GM21447 (cell line): Measurements from ENCODE around the gene EPS8L1.
"Not testable (repeated sequence)": the region's sequence is repeated elsewhere in the genome, so short reads cannot be mapped to it uniquely, and the experiment has no call there.

Source experiments
- ATAC-seq: cut with Tn5 transposase; IDR thresholded peaks from one replicate; pipeline ENCODE4 v1.9.1; 2021; ENCODE audit not compliant: unreplicated experiment

EPS8L1 gene

GRCh38 chr19:55075371-55075998 lies at the start of gene EPS8L1:
Gene EPS8L1 (plus strand): TSS chr19:55075869. CDS start chr19:55076445, 576 bp downstream.
- no peak for ATAC-seq

DNA sequence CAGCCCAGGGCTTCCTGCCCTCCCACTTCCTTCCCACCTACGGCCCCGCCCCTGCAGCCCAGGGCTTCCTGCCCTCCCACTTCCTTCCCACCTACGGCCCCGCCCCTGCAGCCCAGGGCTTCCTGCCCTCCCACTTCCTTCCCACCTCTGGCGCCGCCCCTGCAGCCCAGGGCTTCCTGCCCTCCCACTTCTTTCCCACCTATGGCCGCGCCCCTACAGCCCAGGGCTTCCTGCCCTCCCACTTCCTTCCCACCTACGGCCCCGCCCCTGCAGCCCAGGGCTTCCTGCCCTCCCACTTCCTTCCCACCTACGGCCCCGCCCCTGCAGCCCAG lies 48.6 kb upstream of the EPS8L1 start:
- not testable (repeated sequence) for ATAC-seq

DNA sequence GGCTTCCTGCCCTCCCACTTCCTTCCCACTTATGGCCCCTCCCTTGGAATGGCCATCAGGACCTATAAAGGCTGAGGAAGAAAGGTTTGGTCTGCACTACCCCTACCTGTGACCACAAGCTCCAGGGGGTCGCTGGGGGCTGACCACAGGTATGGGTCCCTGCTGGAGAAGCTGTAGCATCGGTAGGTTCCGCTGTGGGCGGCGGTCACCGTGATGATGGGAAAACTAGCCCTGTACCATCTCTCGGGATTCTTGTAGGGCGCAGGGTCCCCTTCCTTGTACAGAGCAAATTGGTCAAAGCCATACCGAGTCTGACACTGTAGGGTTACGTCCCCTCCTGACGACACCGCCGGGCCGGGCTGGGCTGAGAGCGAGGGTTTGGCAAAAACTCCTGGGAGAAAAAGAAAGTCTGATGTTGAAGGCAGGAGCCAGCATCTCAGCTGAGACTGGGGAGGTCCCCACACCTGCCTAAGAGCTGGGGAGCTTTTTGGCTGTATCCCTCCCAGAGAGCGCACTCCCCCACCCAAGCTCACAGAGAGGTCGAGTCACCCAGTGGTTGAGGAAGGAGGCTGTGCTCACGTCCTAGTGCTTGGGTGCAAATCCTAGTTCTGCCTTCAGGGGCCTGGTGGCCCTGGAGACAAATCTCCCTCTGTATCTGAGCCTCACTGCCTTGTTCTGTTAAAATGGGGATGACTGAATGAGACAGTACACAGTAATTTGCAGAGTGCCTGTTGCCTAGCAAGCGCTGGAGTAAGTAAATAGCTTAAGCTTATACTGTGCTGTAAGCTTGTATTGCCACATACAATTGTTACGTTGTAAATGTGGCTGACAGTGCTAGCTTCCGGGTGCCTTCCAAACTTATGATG lies 48.0 kb upstream of the EPS8L1 start:
- no peak for ATAC-seq

GRCh38 chr19:55028757-55029156 lies 46.9 kb upstream of the EPS8L1 start:
- ATAC-seq, result no peak

GRCh38 chr19:55031178-55031577 lies 44.5 kb upstream of the EPS8L1 start:
- ATAC-seq, result no peak

- no peak for ATAC-seq
These were observed 43.4 kb upstream of the EPS8L1 start for GRCh38 chr19:55032170-55032800.

DNA sequence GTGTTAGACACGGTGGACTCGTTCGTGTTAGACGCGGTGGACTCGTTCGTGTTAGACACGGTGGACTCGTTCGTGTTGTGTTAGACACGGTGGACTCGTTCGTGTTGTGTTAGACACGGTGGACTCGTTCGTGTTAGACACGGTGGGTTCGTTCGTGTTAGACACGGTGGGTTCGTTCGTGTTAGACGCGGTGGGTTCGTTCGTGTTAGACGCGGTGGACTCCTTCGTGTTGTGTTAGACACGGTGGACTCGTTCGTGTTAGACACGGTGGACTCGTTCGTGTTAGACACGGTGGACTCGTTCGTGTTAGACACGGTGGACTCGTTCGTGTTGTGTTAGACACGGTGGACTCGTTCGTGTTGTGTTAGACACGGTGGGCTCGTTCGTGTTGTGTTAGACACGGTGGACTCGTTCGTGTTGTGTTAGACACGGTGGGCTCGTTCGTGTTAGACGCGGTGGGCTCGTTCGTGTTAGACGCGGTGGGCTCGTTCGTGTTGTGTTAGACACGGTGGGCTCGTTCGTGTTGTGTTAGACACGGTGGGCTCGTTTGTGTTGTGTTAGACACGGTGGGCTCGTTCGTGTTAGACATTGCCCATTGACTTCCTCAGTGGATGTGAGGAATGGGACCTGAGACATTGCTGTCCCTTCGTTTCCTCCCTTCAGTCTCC lies 42.6 kb upstream of the EPS8L1 start:
- not testable (repeated sequence) for ATAC-seq

DNA sequence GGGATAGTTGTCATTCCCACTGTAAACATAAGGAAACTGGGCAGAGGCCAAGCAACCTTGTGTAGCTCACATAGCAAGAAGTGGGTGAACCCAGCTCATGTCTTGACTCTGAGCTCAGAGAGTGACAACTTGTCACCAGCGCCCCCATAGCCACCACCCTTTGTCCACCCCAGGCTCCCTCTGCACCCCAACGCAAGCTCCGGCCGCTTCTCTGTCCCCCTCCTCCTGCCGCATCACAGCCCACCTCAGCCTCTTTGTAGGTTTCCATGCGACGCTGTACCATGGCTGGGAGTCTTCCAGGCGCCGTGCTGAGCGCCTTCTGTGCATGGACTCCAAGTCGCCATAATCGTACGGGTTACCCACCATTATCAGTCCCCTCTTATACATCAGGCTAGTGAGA lies 40.9 kb upstream of the EPS8L1 start:
- no peak for ATAC-seq

- no peak for ATAC-seq
These were observed 39.6 kb upstream of the EPS8L1 start for GRCh38 chr19:55036058-55036457.

- ATAC-seq, result not testable (repeated sequence)
These were observed 38.1 kb upstream of the EPS8L1 start for GRCh38 chr19:55037603-55038002.

- ATAC-seq, result not testable (repeated sequence)
These were observed 35.0 kb upstream of the EPS8L1 start for GRCh38 chr19:55040654-55041053.

DNA sequence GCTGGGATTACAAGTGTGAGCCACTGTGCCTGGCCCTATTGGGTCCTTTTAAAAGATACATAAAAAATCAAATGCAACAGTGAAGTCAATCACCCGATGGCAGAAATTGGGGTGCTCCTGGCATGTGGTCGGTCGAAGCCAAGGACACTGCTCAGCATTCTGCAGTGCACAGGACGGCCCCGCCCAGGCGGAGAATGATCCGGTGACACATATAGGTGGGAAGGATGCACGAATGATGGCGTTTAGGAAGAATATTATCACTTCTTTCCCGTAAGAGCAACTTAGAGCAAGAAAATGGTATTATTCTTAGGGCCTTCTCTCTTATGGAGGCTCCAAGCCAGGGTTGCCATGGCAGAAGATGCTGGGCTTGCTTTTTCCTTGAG lies 34.4 kb upstream of the EPS8L1 start:
- ATAC-seq, result no peak

DNA sequence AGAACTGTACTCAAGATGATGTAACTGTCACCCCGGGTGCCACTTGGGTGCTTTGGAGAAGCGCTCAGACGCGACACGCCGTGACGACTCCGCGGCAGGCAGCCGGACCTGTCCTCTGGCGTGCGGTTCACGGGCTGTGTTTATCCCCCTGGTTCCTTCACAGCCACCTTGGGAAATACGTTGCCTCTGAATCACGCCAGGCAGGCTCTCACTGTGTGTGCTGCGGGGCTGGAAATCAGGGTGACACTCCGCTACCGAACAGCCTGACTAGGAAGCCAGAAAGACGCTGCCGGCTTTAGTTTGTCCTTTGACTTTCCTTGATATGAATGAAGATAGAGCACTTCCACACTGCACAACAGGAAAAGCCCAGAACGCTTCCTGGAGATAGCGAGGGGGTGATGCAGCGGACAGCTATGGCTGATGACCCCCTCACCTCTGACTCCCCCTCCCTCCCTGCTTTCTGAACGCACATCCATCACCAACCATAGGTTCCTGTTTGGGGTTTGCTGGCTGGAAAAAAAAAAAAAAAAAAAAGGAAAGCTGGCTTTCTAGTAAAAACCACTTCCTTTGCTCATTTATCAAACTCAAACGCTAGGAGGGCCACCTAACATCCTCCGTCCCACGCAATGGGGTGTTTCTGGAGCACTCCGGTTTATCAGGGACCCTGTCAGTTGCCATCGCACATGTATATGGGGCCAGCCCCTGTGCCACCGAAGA lies 33.9 kb upstream of the EPS8L1 start:
- ATAC-seq, result no peak

DNA sequence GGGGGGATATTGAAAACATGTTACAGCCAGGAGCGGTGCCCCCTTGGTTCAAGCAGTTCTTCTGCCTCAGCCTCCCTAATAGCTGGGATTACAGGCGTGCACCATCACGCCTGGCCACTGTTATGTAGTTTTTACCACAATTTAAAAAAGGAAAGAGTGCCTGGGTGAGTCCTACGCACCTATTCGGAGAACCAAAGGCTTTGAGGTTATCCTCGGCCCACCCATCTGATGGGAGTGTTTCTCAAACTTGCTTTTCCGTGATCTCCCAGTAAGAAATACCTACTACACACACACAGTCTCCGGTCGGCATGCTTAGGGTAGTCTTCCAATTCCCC lies 33.4 kb upstream of the EPS8L1 start:
- no peak for ATAC-seq

DNA sequence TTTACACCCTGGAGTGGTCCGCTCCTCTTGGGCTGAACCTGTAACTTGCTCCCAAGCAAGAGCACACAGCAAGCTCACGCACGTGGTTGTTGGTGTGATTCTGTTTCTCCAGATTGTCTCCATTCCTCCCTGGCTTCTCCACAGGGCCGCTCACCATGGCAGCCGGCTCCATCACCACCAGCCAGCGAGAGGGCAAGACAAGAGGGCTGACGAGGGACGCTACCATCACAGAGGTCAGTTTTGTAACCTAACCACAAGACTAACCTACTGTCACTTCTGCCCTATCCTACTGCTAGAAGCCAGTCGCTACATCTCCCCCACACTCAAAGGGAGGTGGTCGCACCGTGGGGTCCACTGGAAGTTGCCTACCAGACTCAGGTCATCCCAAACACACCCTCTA lies 33.0 kb upstream of the EPS8L1 start:
- no peak for ATAC-seq

GRCh38 chr19:55044286-55044685 lies 31.4 kb upstream of the EPS8L1 start:
- ATAC-seq, result no peak

DNA sequence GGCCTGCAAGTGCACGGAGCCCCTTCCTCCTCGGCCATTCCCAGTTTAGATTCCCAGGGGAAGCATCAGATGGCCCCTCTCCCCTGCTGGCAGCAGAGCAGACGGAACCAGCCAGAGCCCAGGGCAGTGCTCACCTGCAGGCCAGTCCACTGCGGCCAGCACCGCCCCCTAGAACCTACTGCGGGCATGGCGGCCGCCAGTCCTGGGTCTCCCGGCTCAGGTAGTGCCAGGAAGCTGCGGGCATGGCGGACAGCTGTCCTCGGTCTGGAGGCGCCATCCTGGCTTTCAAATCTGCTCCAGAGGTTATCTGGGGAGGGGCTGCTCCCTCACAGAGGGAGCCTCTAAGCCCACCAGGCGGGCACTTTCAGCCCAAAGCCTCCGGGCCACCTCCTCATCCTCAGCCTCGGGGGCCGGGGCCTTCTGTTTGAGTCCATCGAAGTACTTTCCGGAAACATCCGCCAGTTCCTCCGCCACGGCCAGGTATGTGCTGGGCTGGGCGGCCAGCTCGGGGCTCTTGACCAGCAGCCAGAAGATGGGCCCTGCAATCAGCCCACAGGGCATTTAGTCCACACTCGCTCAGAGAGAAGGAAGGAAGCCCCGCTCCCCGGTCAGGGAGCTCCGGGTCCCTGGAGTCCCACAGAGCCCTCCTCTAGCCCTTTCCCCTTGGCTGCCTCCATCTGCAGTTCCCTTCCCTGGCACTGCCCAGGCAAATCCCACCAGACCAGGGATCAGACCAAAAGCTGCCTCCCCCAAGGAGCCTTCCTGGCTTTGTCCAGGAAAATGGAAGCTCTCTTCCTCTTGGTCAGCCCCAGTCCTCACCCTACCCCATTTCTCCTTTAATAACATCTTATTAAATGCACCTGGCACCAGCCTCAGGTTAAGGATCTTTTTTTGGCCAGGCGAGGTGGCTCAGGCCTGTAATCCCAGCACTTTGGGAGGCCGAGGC lies 30.6 kb upstream of the EPS8L1 start:
- ATAC-seq, result no peak

DNA sequence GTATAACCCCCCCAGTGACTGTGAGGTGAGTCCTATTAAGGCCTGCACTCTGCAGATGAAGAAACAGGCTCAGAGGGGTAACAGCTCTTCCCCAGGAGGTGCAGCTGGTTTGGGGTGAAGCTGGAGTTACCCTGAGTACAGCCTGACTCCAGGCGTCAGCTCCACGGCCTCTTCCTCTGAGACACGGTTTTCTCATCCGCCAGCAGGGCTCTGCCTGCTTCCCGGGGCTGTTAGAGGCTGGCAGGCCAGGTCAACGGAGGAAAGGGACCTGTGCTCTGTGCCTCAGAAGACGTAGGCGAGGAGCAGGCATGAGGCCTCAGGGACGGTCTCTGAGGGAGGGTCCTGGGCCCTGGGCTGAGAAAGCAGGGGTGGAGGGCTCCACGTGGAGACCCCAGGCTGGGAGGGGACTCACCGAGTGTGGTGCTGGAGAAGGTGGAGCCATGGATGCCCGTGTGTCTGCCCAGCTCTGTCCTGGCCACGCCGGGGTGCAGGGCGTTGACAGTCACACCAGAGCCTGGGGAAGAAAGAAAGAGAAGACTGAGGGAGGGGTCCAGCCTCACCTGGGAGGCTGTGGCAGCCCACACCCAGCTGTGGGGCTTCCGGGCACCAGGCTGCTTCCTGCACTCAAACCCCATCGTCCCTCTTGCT lies 28.6 kb upstream of the EPS8L1 start:
- ATAC-seq, result no peak

- ATAC-seq, result no peak
These were observed 27.7 kb upstream of the EPS8L1 start for GRCh38 chr19:55047951-55048350.
